OCI-LY7 (cell line): ENCODE measurements around the gene SNRNP48.

Source experiments
- CTCF ChIP-seq: fragments of 200-600 bp; sonication (generic); conservative IDR thresholded peaks from 2 replicates; pipeline ENCODE4 v1.5.1; 2014; ENCODE audit warnings: mild to moderate bottlenecking, antibody characterized with exemption, low read length, moderate library complexity, mixed read lengths
- EZH2phosphoT487 ChIP-seq: fragments of 200-600 bp; sonication (generic); IDR thresholded peaks from 2 replicates; pipeline ENCODE4 v1.6.1; 2018; ENCODE audit warnings: low read depth, borderline replicate concordance, mild to moderate bottlenecking, mixed run types, antibody characterized with exemption, low read length, moderate library complexity, mixed read lengths

DNA sequence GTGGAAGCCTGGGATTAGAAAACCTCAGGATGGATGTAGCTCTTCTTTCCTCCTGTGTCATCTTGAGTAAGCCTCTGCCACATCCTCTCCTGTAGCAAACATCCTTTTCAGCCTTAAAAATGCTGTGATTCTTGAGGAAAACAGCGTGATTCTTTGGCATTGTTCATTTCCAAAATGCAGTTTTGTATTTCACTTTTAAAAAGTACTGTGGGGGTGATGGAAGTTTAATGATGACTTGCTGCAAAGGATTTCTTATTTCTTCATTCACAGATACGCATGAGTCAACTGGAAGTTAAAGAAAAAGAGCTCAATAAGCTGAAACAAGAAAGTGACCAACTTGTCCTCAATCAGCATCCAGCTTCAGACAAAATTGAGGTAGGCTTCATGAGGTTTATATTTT, 23.9 kb upstream of the SNRNP48 start:
- TF ChIP-seq CTCF = no peak
- no peak for TF ChIP-seq EZH2phosphoT487
